D341Med (cell line): Measurements from ENCODE around the gene PPIL6.

Experiments
- DNase-seq: peaks from one replicate; pipeline ENCODE4 v3.0.0; 2012; ENCODE audit warnings: low spot score

The PPIL6 gene

GRCh38 chr6:109449064-109449794 is 8.8 kb upstream of the PPIL6 start:
- no peak for DNase-seq

- no peak for DNase-seq
Measured at GRCh38 chr6:109448615-109449014, 8.2 kb upstream of the PPIL6 start.

- no peak for DNase-seq
Measured at GRCh38 chr6:109447878-109448555, 7.6 kb upstream of the PPIL6 start.

GRCh38 chr6:109447087-109447486 is 6.7 kb upstream of the PPIL6 start:
- no peak for DNase-seq

GRCh38 chr6:109446541-109446940 is 6.1 kb upstream of the PPIL6 start:
- no peak for DNase-seq

- DNase-seq = no peak
Measured at GRCh38 chr6:109446072-109446471, 5.6 kb upstream of the PPIL6 start.

- no peak for DNase-seq
Measured at GRCh38 chr6:109445382-109445781, 5.0 kb upstream of the PPIL6 start.

GRCh38 chr6:109443425-109443950 is 3.1 kb upstream of the PPIL6 start:
- DNase-seq = no peak

- no peak for DNase-seq
Measured at GRCh38 chr6:109442393-109442924, 2.0 kb upstream of the PPIL6 start.

GRCh38 chr6:109441069-109441816 is 815 bp upstream of the PPIL6 start:
- peak; percentile 71 for DNase-seq

- DNase-seq = no peak
Measured at GRCh38 chr6:109436041-109436440, 4.4 kb downstream of the PPIL6 start.

- no peak for DNase-seq
Measured at GRCh38 chr6:109434456-109434855, 6.0 kb downstream of the PPIL6 start.

- no peak for DNase-seq
Measured at GRCh38 chr6:109429496-109429895, 10.9 kb downstream of the PPIL6 start.

GRCh38 chr6:109428889-109429477 is 11.4 kb downstream of the PPIL6 start:
- DNase-seq = no peak

- DNase-seq = no peak
Measured at GRCh38 chr6:109424946-109425345, 15.5 kb downstream of the PPIL6 start.

- DNase-seq = no peak
Measured at GRCh38 chr6:109421184-109421583, 19.2 kb downstream of the PPIL6 start.

- no peak for DNase-seq
Measured at GRCh38 chr6:109420751-109421150, 19.7 kb downstream of the PPIL6 start.

- no peak for DNase-seq
Measured at GRCh38 chr6:109417646-109418045, 22.8 kb downstream of the PPIL6 start.

- DNase-seq = no peak
Measured at GRCh38 chr6:109411034-109411433, 29.4 kb downstream of the PPIL6 start.

- no peak for DNase-seq
Measured at GRCh38 chr6:109406196-109406595, 34.2 kb downstream of the PPIL6 start.

GRCh38 chr6:109397020-109397419 is 43.4 kb downstream of the PPIL6 start:
- no peak for DNase-seq

- DNase-seq = no peak
Measured at GRCh38 chr6:109396046-109396718, 44.2 kb downstream of the PPIL6 start.
